GM12873 (cell line): ENCODE measurements around the gene PPP3CA.

Source experiments
- TF ChIP-seq, protein P1 (sequence below): IDR thresholded peaks from 2 replicates; pipeline ENCODE4 v1.5.1; 2012; ENCODE audit warnings: low read depth, mild to moderate bottlenecking, moderate library complexity, low read length, control low read depth; ENCODE audit not compliant: insufficient read depth; ENCODE audit errors: missing control alignments

PPP3CA gene

DNA sequence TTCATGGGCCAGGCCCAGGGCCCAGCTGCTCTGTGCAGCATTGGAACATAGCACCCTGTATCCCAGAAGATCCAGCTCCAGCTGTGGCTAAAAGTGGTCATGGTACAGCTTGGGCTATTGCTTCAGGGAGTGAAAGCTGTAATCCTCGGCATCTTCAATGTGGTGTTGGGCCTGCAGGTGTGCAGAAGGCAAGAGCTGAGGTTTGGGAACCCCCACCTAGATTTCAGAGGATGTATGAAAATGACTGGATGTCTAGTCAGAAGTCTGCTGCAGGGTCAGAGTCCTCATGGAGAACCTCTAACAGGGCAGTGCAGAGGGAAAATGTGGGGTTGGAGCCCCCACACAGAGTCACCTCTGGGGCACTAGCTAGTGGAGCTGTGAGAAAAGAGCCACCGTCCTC lies 341.7 kb downstream of the PPP3CA start:
- TF ChIP-seq, protein P1, sequence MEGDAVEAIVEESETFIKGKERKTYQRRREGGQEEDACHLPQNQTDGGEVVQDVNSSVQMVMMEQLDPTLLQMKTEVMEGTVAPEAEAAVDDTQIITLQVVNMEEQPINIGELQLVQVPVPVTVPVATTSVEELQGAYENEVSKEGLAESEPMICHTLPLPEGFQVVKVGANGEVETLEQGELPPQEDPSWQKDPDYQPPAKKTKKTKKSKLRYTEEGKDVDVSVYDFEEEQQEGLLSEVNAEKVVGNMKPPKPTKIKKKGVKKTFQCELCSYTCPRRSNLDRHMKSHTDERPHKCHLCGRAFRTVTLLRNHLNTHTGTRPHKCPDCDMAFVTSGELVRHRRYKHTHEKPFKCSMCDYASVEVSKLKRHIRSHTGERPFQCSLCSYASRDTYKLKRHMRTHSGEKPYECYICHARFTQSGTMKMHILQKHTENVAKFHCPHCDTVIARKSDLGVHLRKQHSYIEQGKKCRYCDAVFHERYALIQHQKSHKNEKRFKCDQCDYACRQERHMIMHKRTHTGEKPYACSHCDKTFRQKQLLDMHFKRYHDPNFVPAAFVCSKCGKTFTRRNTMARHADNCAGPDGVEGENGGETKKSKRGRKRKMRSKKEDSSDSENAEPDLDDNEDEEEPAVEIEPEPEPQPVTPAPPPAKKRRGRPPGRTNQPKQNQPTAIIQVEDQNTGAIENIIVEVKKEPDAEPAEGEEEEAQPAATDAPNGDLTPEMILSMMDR: no peak

DNA sequence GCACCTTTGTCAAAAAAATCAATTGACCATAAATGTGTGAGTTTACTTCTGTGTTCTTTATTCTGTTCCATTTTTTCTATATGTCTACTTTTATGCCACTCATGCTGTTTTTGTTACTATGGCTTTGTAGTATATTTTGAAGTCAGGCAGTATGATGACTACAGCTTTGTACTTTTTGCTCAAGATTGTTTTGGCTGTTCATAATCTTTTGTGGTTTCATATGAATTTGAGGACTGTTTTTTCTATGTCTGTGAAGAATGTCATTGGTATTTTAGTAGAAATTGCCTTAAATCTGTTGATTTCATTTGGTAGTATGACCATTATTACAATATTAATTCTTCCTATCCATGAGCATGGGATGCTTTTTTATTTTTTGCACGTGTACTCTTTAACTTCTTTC lies 346.8 kb downstream of the PPP3CA start:
- TF ChIP-seq, protein P1: no peak

DNA sequence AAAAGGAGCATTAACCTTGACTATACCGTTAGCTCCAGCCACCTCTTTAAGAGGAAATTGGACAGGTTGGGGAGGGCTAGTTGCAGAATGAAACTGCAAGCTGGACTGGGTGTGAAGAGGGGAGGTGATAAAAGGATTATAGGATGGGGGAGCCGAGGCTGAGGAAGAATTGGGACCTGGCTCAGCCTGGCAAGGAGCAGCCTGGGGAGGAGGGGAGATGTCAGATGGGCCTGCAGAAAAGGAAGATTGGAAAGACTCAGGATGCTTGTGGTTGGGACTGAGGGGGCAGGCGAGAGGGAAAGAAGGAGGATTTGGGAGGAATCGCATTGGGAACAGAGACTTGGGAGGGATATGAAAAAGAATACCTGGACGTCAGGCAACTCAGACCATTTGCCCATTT lies 351.7 kb downstream of the PPP3CA start:
- TF ChIP-seq, protein P1: no peak

DNA sequence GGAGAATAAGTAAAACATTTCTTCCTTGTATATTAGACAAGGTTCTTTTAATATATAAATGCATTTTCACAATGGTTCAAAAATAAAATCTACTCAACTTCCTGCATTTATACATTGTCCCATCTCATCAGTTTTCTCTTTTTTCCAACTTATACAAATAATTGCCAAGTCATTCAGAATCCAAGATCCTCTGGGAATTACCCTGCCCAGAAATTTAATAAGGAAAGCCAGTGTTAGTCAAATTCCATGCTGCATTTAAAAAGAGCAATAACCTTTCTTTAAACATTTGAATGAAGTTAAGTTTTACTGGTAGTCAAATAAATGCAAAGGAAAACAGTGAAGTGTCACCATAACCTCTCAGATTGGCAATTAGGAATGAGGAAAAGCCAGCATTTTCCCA lies 357.9 kb downstream of the PPP3CA start:
- TF ChIP-seq, protein P1: no peak

DNA sequence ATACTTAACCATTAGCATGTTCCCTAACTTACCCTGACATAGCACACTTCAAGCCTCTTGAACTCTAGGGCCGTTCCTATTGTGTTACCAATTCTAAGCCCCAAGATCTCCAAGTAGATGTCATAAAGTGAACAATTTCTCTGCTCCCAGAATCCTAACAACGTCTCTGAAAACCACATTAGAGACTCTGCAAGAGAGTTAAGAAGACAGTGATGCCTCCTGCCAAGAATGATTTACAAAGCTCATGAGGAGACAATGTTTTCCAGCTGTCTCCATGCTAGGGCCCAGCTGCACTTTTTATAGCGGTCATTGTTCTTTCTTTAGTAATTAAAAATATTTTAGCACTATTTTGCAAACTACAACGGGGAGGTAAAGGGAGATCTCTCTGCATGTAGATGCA lies 358.4 kb downstream of the PPP3CA start:
- TF ChIP-seq, protein P1: no peak

DNA sequence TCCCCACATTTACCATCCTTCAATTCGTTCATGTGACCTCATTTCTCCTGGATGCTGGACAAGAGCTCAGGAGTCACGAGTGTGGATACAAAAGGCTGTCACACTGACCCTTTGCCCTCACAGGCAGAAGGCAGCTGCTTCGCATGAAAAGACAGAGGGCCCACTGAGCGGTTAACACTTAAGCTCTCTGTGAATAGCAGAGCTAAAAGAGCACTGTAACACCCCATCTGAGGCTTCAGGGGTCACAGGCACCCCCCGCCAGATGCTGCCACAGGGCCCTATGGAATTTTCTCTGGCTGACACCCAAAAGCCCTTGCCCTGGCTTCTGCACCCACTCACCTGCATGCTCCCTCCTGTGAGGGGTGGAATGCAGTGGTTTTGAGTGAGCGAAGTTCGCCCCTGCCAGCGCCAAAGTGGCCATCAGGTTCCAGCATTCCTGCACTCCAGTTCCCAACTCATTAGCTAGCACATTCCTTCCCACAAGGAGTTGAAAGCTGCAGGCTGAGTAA lies 360.9 kb downstream of the PPP3CA start:
- TF ChIP-seq, protein P1: no peak

DNA sequence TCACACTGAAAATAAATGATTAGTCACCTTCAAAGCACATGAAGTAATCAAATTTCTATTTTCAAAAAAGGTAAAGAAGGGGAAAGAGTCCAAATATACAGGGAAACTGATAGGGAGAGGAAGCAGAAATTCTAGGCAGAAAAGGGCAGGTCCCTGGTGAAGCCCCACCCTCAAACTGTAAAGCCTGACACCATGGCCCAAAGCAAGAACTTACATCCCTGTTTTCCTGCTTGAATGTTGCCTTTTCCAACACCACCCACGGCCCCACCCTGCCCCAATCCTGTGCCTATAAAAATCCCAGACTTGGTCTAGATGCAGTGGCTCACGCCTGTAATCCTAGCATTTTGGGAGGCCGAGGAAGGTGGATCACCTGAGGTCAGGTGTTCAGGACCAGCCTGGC lies 361.8 kb downstream of the PPP3CA start:
- TF ChIP-seq, protein P1: no peak

DNA sequence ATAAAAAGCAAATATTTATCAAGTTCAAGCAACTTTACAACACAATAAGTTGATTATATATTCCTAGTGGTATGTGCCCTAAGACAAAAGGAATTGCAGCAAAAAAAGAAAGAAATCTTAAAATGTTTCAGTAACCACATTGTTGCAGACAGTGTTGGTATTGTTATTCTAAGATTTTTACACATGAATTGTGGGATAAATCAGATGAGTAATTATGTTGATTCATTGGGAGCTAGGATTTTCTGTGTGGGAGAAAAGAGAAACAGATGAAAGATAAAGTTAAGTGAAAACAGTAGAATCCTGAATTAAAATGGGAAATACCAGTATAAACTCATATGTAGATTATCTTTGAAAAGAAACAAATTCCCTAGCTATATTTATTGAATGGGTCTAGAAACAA lies 362.4 kb downstream of the PPP3CA start:
- TF ChIP-seq, protein P1: no peak
